ENCODE results near the gene SRCAP. TPM values are rescaled to one million over a fixed set of nuclear protein-coding genes. Genes with fewer than 3 reads are reported as not detected.

SRCAP gene
- total RNA-seq, 1 experiment from 2014 or later: 116 TPM

DNA sequence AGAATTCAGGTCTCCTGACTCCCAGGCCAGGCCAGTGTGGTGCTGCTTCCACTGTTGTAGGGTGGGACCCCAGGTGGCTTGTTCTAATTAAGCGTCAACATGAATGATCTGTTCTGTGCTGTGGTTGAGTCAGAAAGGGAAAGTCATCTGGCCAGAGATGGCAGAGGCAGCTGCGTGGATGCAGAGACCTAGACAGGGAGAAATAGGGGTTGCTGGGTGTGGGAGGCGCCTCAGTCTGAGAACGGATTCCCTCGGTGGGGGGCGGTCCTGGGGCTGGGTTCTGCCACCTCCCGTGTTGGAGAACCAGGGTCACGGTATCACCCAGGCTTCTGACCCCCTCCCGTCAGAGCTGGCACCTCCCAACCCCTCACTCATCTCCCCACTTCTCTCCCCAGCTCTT lies 35.2 kb upstream of the SRCAP start:
- no TSS peak for BruUV-seq (replicated peaks)
- CTCF ChIA-PET: no interaction called here

DNA sequence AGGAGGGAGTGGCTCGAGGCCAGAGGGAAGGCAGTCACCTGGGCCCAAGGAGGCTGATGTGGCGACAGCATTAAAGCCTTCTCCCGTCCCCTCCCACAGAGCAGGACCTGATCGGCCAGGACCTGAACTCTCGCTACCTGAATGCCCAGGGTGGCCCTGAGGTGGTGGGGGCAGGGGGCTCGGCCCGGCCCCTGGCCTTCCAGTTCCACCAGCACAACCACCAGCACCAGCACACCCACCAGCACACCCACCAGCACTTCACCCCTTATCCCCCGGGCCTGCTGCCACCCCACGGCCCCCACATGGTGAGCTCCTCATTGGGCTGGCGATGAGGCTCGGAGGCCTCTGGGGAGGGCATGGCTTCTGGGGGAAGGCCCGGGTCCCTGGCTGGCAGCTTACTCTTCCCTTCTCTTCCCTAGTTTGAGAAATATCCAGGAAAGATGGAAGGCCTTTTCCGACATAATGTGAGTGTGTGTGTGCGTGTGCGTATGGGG lies 34.3 kb upstream of the SRCAP start:
- DNase-seq: no peak
- Histone ChIP-seq H3K4me1 (replicated peaks; ENCODE audit: insufficient read depth) (peaks cover 15% of the 10 kb centered on the region), H3K36me3 (ENCODE audit: low read depth) (peaks cover 42% of the 10 kb centered on the region), H3K4me2 (no peak overlapping the region), H3K9me3 (ENCODE audit: insufficient read depth, low read depth) (no peaks in the 10 kb centered on the region), H3K9me2 (ENCODE audit: insufficient read depth) (no peaks in the 10 kb centered on the region), H3K27ac (no peak overlapping the region), H2AFZ (no peak overlapping the region), H3K79me2 (ENCODE audit: low read depth) (peaks cover 42% of the 10 kb centered on the region), H3K4me3 (no peak overlapping the region), H3F3A (ENCODE audit: insufficient read depth, low read depth) (peaks cover 2% of the 10 kb centered on the region; the same call in 1 of the 2 replicates), H4K20me1 (ENCODE audit: insufficient read depth) (peaks cover 31% of the 10 kb centered on the region), H3K27me3 (ENCODE audit: insufficient read depth, low read depth) (no peaks in the 10 kb centered on the region)
- no TSS peak for BruUV-seq (replicated peaks)
- intact Hi-C loops (cut with micrococcal nuclease; ENCODE audit: unreplicated experiment): no loop called here
- ChIA-PET CTCF (interaction anchor here (0.6 kb wide), 1 partner anchor 573 kb away, joined by 4 read pairs; no protein-coding TSS in a partner anchor), POLR2A (ENCODE audit: unreplicated experiment) (no interaction called here)
- TF ChIP-seq, protein P1, sequence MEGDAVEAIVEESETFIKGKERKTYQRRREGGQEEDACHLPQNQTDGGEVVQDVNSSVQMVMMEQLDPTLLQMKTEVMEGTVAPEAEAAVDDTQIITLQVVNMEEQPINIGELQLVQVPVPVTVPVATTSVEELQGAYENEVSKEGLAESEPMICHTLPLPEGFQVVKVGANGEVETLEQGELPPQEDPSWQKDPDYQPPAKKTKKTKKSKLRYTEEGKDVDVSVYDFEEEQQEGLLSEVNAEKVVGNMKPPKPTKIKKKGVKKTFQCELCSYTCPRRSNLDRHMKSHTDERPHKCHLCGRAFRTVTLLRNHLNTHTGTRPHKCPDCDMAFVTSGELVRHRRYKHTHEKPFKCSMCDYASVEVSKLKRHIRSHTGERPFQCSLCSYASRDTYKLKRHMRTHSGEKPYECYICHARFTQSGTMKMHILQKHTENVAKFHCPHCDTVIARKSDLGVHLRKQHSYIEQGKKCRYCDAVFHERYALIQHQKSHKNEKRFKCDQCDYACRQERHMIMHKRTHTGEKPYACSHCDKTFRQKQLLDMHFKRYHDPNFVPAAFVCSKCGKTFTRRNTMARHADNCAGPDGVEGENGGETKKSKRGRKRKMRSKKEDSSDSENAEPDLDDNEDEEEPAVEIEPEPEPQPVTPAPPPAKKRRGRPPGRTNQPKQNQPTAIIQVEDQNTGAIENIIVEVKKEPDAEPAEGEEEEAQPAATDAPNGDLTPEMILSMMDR (conservative IDR thresholded peaks at IDR 0.05): no peak
- no peak for TF ChIP-seq EZH2 (IDR thresholded peaks at IDR 0.05; ENCODE audit: low read depth)

More for the DNA sequence above, 35.2 kb upstream of the SRCAP start:
- H3K4me3 ChIP-seq: no peak overlapping the region
- intact Hi-C loops (cut with micrococcal nuclease; ENCODE audit: unreplicated experiment): no loop called here
- H3K27ac ChIP-seq: no peak overlapping the region
- peaks cover 4% of the 10 kb centered on the region for H3F3A ChIP-seq (ENCODE audit: insufficient read depth, low read depth)
- H4K20me1 ChIP-seq (ENCODE audit: insufficient read depth): peaks cover 31% of the 10 kb centered on the region
- H3K9me2 ChIP-seq (ENCODE audit: insufficient read depth): no peaks in the 10 kb centered on the region
- POLR2A ChIA-PET (ENCODE audit: unreplicated experiment): no interaction called here
- DNase-seq: no peak
- peaks cover 43% of the 10 kb centered on the region for H3K79me2 ChIP-seq (ENCODE audit: low read depth)
- no peak overlapping the region for H2AFZ ChIP-seq
- no peaks in the 10 kb centered on the region for H3K27me3 ChIP-seq (ENCODE audit: insufficient read depth, low read depth)
- H3K4me2 ChIP-seq: no peak overlapping the region
- no peaks in the 10 kb centered on the region for H3K9me3 ChIP-seq (ENCODE audit: insufficient read depth, low read depth)
- peaks cover 42% of the 10 kb centered on the region for H3K36me3 ChIP-seq (ENCODE audit: low read depth)
- H3K4me1 ChIP-seq (replicated peaks; ENCODE audit: insufficient read depth): peaks cover 15% of the 10 kb centered on the region
- no peak for TF ChIP-seq EZH2 (IDR thresholded peaks at IDR 0.05; ENCODE audit: low read depth)
- TF ChIP-seq, protein P1 (conservative IDR thresholded peaks at IDR 0.05): no peak

DNA sequence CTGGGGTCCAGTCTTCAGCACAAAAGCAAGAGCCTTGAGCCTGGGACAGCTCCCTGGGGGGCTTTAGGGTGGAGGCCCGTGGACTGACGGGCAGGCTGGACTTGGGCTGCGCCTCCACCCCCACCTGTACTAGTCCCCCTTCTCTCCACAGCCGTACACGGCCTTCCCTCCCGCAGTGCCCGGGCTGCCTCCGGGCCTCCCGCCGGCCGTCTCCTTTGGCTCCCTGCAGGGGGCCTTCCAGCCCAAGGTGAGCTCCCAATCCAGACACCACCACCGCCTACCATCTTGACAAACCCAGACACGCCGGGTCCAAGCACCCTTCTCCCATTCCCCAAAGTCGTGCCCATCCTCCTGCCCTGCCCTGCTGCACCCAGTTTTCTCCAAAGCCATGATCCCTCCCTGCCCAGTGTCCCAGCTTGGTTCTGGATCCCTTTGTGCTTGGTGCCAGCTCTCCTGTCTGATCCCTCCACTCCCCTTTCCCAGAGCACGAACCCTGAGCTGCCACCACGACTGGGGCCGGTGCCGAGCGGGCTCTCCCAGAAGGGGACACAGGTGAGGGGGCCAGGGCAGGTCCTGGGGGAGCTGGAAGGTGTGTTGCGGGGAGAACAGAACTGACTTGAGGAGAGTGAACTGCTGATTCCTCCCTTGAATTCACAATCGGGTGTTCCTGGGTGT lies 33.7 kb upstream of the SRCAP start:
- TF ChIP-seq, protein P1 (conservative IDR thresholded peaks at IDR 0.05): no peak
- no peak for TF ChIP-seq EZH2 (IDR thresholded peaks at IDR 0.05; ENCODE audit: low read depth)
- H4K20me1 ChIP-seq (ENCODE audit: insufficient read depth): peaks cover 31% of the 10 kb centered on the region
- no peaks in the 10 kb centered on the region for H3K9me3 ChIP-seq (ENCODE audit: insufficient read depth, low read depth)
- intact Hi-C loops (cut with micrococcal nuclease; ENCODE audit: unreplicated experiment): no loop called here
- no peak overlapping the region for H3K4me3 ChIP-seq
- ChIA-PET POLR2A (ENCODE audit: unreplicated experiment) (interaction anchor here (0.7 kb wide), 1 partner anchor 273 kb away, joined by 4 read pairs; no protein-coding TSS in a partner anchor), CTCF (interaction anchor here (0.6 kb wide), 3 partner anchors 24 to 574 kb away, joined by 4 to 5 read pairs (median 4); partner anchors contain the start of gene FBXL19)
- no TSS peak for BruUV-seq (replicated peaks)
- DNase-seq: no peak
- no peak overlapping the region for H3K4me2 ChIP-seq
- no peak overlapping the region for H3K27ac ChIP-seq
- peaks cover 42% of the 10 kb centered on the region for H3K36me3 ChIP-seq (ENCODE audit: low read depth)
- H3K27me3 ChIP-seq (ENCODE audit: insufficient read depth, low read depth): no peaks in the 10 kb centered on the region
- H3K79me2 ChIP-seq (ENCODE audit: low read depth): peaks cover 36% of the 10 kb centered on the region
- H2AFZ ChIP-seq: no peak overlapping the region
- peaks cover 6% of the 10 kb centered on the region; the same call in 1 of the 2 replicates for H3F3A ChIP-seq (ENCODE audit: insufficient read depth, low read depth)
- H3K9me2 ChIP-seq (ENCODE audit: insufficient read depth): no peaks in the 10 kb centered on the region
- peaks cover 15% of the 10 kb centered on the region for H3K4me1 ChIP-seq (replicated peaks; ENCODE audit: insufficient read depth)

Data from PC-9 (cell line).